WTC11 (cell line): Measurements from ENCODE around the gene TMIGD1.

ENCODE experiments used
- CTCF ChIP-seq: fragments of 200-600 bp; IDR thresholded peaks from 2 replicates; pipeline ENCODE4 v1.8.0; 2022; ENCODE audit warnings: antibody characterized with exemption
- E2F5 ChIP-seq: sonication (generic); formaldehyde crosslinking; IDR thresholded peaks from 2 replicates; pipeline ENCODE4 v1.8.1; 2022; ENCODE audit warnings: mild to moderate bottlenecking, moderate library complexity, missing genetic modification reagents
- FOXJ3 ChIP-seq: sonication (generic); formaldehyde crosslinking; IDR thresholded peaks from 2 replicates; pipeline ENCODE4 v1.9.0; 2021; ENCODE audit warnings: missing genetic modification reagents, mild to moderate bottlenecking, borderline replicate concordance
- MAX ChIP-seq: sonication (generic); formaldehyde crosslinking; IDR thresholded peaks from 2 replicates; pipeline ENCODE4 v1.8.0; 2022; ENCODE audit warnings: mild to moderate bottlenecking, missing genetic modification reagents
- NFATC4 ChIP-seq: fragments of 250-450 bp; sonication (Bioruptor Pico); IDR thresholded peaks from 2 replicates; pipeline ENCODE4 v1.9.0; 2021; ENCODE audit warnings: mild to moderate bottlenecking
- NR2C2 ChIP-seq: sonication (generic); formaldehyde crosslinking; IDR thresholded peaks from 2 replicates; pipeline ENCODE4 v1.8.0; 2022; ENCODE audit warnings: mild to moderate bottlenecking, missing genetic modification reagents
- RELA ChIP-seq: sonication (generic); formaldehyde crosslinking; IDR thresholded peaks from 2 replicates; pipeline ENCODE4 v1.8.1; 2022; ENCODE audit warnings: missing genetic modification reagents, mild to moderate bottlenecking, borderline replicate concordance
- SMAD3 ChIP-seq: sonication (generic); formaldehyde crosslinking; IDR thresholded peaks from 2 replicates; pipeline ENCODE4 v1.8.0; 2022; ENCODE audit warnings: missing genetic modification reagents, mild to moderate bottlenecking, borderline replicate concordance
- TCF7 ChIP-seq: sonication (generic); formaldehyde crosslinking; IDR thresholded peaks from 2 replicates; pipeline ENCODE4 v1.8.0; 2022; ENCODE audit warnings: mild to moderate bottlenecking, low read depth, missing genetic modification reagents, moderate library complexity
- TEAD4 ChIP-seq: sonication (generic); formaldehyde crosslinking; IDR thresholded peaks from 2 replicates; pipeline ENCODE4 v1.8.0; 2022; ENCODE audit warnings: mild to moderate bottlenecking, missing genetic modification reagents
- TP53 ChIP-seq: sonication (generic); formaldehyde crosslinking; IDR thresholded peaks from 2 replicates; pipeline ENCODE4 v1.8.1; 2023; ENCODE audit warnings: mild to moderate bottlenecking, missing genetic modification reagents
- ZNF138 ChIP-seq: sonication (generic); formaldehyde crosslinking; conservative IDR thresholded peaks from 2 replicates; pipeline ENCODE4 v1.8.1; 2022; ENCODE audit warnings: mild to moderate bottlenecking, moderate library complexity, missing genetic modification reagents
- ZNF219 ChIP-seq: sonication (generic); formaldehyde crosslinking; IDR thresholded peaks from 2 replicates; pipeline ENCODE4 v1.8.0; 2023; ENCODE audit warnings: missing genetic modification reagents, mild to moderate bottlenecking, borderline replicate concordance
- ZNF512 ChIP-seq: sonication (generic); formaldehyde crosslinking; IDR thresholded peaks from 2 replicates; pipeline ENCODE4 v1.8.1; 2022; ENCODE audit warnings: missing genetic modification reagents, borderline replicate concordance

- TF ChIP-seq CTCF = no peak
- TF ChIP-seq TCF7 (CRISPR knock-in tag) = no peak
- TF ChIP-seq NFATC4 = no peak
- no peak for TF ChIP-seq SMAD3 (CRISPR knock-in tag)
- no peak for TF ChIP-seq MAX (CRISPR knock-in tag)
- TF ChIP-seq TEAD4 (CRISPR knock-in tag) = no peak
- TF ChIP-seq TP53 (CRISPR knock-in tag) = no peak
- no peak for TF ChIP-seq FOXJ3
- no peak for TF ChIP-seq E2F5 (CRISPR knock-in tag)
- TF ChIP-seq RELA = no peak
- no peak for TF ChIP-seq ZNF138 (CRISPR knock-in tag)
- no peak for TF ChIP-seq NR2C2 (CRISPR knock-in tag)
- no peak for TF ChIP-seq ZNF219 (CRISPR knock-in tag)
- TF ChIP-seq ZNF512 = no peak
These were observed at the start of gene TMIGD1 for GRCh38 chr17:30333503-30334360.
